ENCODE data around the gene OLFML2B.
"Not testable (repeated sequence)": the region's sequence is repeated elsewhere in the genome, so short reads cannot be mapped to it uniquely, and the experiment has no call there.

Gene OLFML2B

DNA sequence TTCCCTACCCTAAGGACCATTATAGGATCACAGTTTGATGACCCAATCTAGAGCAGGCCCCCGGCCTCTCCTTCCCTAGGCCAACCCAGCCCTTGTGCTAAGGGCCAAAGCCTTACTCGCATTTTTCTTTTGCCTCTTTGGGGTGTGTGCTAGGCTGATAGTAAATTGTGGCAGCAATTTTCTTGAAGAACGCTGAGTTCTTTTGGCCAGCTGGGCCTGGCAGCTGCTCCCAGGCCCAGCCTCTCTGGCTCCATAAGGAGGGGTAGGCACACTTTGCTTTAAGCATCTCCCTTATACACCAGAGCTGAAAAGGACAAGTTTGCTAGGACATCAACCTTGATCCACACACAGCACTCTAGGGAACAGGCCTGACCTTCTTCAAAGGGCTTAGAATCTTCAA, 4.2 kb downstream of the OLFML2B start:
- no peak for DNase-seq (ENCODE audit: extremely low spot score)
- TF ChIP-seq CTBP1 (IDR thresholded peaks at IDR 0.05; ENCODE audit: borderline replicate concordance) (no peak), ARNT (IDR thresholded peaks at IDR 0.05) (no peak)
- ChIA-PET CTCF (interaction anchor here (0.6 kb wide), 1 partner anchor 13 kb away, joined by 6 read pairs; no protein-coding TSS in a partner anchor), POLR2A (no interaction called here)

DNA sequence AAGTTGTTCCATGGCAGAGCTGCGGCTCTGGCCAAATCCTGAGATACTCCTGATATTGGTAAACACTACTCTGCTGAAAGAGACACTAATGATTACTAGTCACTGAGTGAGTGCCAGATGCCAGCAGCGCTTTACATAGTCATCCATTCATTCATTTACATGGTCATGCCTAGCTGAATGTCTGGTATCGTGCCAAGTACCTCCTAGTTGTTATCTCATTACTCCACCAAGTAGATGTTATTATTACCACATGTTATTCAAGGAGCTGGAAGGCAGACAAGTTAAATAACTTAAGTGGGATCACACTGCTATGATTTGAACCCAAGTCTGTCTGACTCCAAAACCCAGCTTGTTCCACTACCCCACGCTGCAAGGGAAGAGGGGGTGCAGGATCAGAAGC, 4.7 kb downstream of the OLFML2B start:
- ChIA-PET POLR2A (no interaction called here), CTCF (interaction anchor here (0.6 kb wide), 1 partner anchor 13 kb away, joined by 6 read pairs; no protein-coding TSS in a partner anchor)
- DNase-seq (ENCODE audit: extremely low spot score): no peak
- TF ChIP-seq NFRKB (IDR thresholded peaks at IDR 0.05) (no peak), L3MBTL2 (conservative IDR thresholded peaks at IDR 0.05) (no peak), ZNF384 (IDR thresholded peaks at IDR 0.05) (no peak), ARNT (IDR thresholded peaks at IDR 0.05) (no peak), FOXA1 (IDR thresholded peaks at IDR 0.05) (no peak), BHLHE40 (IDR thresholded peaks at IDR 0.05; ENCODE audit: borderline replicate concordance) (no peak)

DNA sequence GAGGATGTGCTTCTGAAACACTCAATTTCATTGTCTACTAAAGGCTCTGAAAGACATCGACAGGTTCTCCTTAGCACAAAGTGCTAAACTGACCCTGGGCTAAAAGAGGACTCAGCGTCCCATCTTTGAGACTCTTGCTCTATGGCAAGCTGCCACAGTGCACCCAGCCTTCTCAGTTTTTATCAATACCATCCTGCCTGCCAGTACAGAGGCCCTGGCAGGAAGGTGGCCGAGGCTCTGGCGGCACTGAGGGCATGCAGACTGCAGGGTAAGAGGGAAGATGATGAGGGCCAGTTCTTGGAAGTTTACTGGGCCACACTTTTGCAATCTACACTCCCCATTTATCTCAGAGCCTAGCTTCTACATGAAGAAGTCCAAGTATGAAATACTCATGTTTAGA, 5.3 kb downstream of the OLFML2B start:
- ChIA-PET CTCF (interaction anchor here (0.5 to 1.4 kb wide), 2 partner anchors 19 to 317 kb away, joined by 3 to 4 read pairs; no protein-coding TSS in a partner anchor), POLR2A (no interaction called here)
- no peak for DNase-seq (ENCODE audit: extremely low spot score)
- TF ChIP-seq SP1 (IDR thresholded peaks at IDR 0.05): no peak
- no peak for TF ChIP-seq CTBP1 (IDR thresholded peaks at IDR 0.05; ENCODE audit: borderline replicate concordance)
- TF ChIP-seq FOXA1 (IDR thresholded peaks at IDR 0.05): no peak
- TF ChIP-seq LEF1 (IDR thresholded peaks at IDR 0.05; ENCODE audit: borderline replicate concordance): no peak
- no peak for TF ChIP-seq SUZ12 (IDR thresholded peaks at IDR 0.05)
- no peak for TF ChIP-seq FOXK2 (IDR thresholded peaks at IDR 0.05)
- no peak for TF ChIP-seq BHLHE40 (IDR thresholded peaks at IDR 0.05; ENCODE audit: borderline replicate concordance)
- no peak for TF ChIP-seq ELF4 (IDR thresholded peaks at IDR 0.05)

DNA sequence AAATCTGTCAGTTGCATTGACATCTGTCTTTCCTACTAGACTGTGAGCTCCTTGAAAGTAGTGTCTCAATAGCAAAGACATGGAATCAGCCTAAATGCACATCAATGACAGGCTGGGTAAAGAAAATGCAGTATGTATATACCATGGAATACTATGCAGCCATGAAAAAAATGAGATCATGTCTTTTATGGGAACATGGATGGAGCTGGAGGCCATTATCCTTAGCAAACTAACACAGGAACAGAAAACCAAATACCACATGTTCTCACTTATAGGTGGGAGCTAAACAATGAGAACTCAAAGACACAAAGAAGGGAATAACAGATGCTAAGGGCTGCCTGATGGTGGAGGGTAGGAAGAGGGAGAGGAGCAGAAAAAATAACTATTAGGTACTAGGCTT, 5.9 kb downstream of the OLFML2B start:
- CTCF ChIA-PET: interaction anchor here (1.4 kb wide), 1 partner anchor 19 kb away, joined by 4 read pairs; no protein-coding TSS in a partner anchor
- POLR2A ChIA-PET; DNase-seq (ENCODE audit: extremely low spot score): not testable (repeated sequence)

DNA sequence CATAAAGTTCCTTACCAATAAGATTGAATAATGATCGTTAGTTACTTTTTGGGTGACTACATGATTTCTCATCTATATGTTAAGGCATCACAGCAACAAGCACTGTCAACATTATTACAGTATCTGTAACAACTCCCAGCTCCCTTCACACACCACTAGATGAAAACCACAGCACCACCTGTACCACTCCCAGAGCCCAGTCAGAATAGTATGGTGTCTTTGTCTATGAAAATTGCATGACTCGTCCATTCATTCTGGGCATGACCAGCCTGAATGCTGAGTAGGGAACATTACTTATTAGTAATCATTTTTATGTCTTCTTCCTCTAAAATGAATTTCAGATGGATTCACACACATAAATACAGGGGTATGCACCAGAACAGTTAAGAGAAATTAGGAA, 7.0 kb downstream of the OLFML2B start:
- TF ChIP-seq ZNF384 (IDR thresholded peaks at IDR 0.05) (no peak), NFRKB (IDR thresholded peaks at IDR 0.05) (no peak), CTBP1 (IDR thresholded peaks at IDR 0.05; ENCODE audit: borderline replicate concordance) (no peak), TARDBP (IDR thresholded peaks at IDR 0.05) (no peak), L3MBTL2 (conservative IDR thresholded peaks at IDR 0.05) (no peak), ARNT (IDR thresholded peaks at IDR 0.05) (no peak), FOXM1 (IDR thresholded peaks at IDR 0.05; ENCODE audit: borderline replicate concordance) (no peak), BHLHE40 (IDR thresholded peaks at IDR 0.05; ENCODE audit: borderline replicate concordance) (no peak), ELF4 (IDR thresholded peaks at IDR 0.05) (no peak), SP1 (IDR thresholded peaks at IDR 0.05) (no peak)
- TF ChIP-seq, protein P1, sequence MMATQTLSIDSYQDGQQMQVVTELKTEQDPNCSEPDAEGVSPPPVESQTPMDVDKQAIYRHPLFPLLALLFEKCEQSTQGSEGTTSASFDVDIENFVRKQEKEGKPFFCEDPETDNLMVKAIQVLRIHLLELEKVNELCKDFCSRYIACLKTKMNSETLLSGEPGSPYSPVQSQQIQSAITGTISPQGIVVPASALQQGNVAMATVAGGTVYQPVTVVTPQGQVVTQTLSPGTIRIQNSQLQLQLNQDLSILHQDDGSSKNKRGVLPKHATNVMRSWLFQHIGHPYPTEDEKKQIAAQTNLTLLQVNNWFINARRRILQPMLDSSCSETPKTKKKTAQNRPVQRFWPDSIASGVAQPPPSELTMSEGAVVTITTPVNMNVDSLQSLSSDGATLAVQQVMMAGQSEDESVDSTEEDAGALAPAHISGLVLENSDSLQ (IDR thresholded peaks at IDR 0.05): no peak
- POLR2A ChIA-PET: no interaction called here
- no peak for DNase-seq (ENCODE audit: extremely low spot score)
- CTCF ChIA-PET: no interaction called here

DNA sequence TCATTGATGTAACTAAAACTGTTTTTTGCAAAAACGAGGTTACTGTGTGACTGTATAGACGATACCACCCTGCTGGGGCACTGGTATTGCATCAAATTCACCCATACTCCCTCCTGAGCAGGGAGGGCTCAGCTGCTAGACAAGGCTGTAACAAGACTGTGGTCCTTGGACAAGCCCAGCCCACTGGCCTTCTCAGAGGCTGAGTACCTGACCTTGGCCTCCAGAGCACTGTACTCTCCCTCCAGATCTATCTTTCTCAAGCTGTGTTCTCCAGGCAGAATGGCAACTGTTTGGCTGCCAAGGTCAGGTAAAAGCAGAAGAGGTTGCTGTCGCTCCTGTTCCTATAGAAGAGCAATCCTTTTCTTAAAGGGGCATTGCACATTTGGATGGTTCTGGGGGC, 8.5 kb downstream of the OLFML2B start:
- POLR2A ChIA-PET: no interaction called here
- CTCF ChIA-PET: no interaction called here
- no peak for TF ChIP-seq L3MBTL2 (conservative IDR thresholded peaks at IDR 0.05)
- TF ChIP-seq BHLHE40 (IDR thresholded peaks at IDR 0.05; ENCODE audit: borderline replicate concordance): no peak
- TF ChIP-seq CTBP1 (IDR thresholded peaks at IDR 0.05; ENCODE audit: borderline replicate concordance): no peak
- DNase-seq (ENCODE audit: extremely low spot score): no peak

DNA sequence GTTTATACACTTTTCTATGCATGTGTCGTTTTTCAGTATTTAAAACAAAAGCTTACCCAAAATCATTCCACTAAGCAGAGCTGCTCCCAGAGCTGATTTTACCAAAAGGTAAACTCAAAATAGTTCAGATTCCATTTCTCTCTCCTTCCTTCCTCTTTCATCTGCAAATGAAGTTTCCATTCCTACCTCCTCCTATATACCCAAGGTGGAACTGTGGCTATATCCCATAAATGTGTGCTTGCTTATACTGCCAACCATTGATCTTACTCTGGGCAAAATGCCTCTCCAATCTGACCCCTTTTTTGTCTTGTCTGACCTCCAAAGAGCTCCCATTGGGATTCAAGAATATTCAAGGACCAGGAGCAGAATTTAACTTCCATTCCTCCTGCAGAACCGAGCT, 9.5 kb downstream of the OLFML2B start:
- ChIA-PET POLR2A (no interaction called here), CTCF (no interaction called here)
- TF ChIP-seq NFRKB (IDR thresholded peaks at IDR 0.05) (no peak), ARNT (IDR thresholded peaks at IDR 0.05) (no peak), ELF4 (IDR thresholded peaks at IDR 0.05) (no peak), FOXM1 (IDR thresholded peaks at IDR 0.05; ENCODE audit: borderline replicate concordance) (no peak), CTBP1 (IDR thresholded peaks at IDR 0.05; ENCODE audit: borderline replicate concordance) (no peak), SP1 (IDR thresholded peaks at IDR 0.05) (no peak), SUZ12 (IDR thresholded peaks at IDR 0.05) (no peak), FOXK2 (IDR thresholded peaks at IDR 0.05) (no peak)
- no peak for DNase-seq (ENCODE audit: extremely low spot score)

DNA sequence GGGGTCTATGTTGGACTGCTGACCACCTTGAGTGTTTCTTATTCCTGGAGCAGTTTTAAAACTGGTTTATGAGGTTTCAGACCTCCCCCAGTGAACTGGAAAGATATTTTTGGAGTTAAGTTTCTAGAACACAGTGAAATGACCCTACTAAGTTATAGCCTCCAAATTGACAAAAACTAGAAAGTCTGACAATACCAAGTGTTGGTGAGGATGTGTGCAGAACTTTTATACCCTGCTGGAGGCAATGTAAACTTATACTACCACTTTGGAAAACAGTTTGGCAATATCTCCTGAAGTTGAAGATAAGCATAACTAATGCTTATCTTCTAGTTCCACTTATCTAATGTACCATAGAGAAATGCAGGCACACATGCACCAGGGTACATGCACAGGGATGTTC, 10.4 kb downstream of the OLFML2B start:
- no peak for DNase-seq (ENCODE audit: extremely low spot score)
- ChIA-PET CTCF (no interaction called here), POLR2A (no interaction called here)
- no peak for TF ChIP-seq ELF4 (IDR thresholded peaks at IDR 0.05)
- no peak for TF ChIP-seq FOXM1 (IDR thresholded peaks at IDR 0.05; ENCODE audit: borderline replicate concordance)
- no peak for TF ChIP-seq FOXK2 (IDR thresholded peaks at IDR 0.05)
- no peak for TF ChIP-seq BHLHE40 (IDR thresholded peaks at IDR 0.05; ENCODE audit: borderline replicate concordance)
- no peak for TF ChIP-seq CTBP1 (IDR thresholded peaks at IDR 0.05; ENCODE audit: borderline replicate concordance)
- TF ChIP-seq L3MBTL2 (conservative IDR thresholded peaks at IDR 0.05): no peak
- TF ChIP-seq FOXA1 (IDR thresholded peaks at IDR 0.05): no peak

DNA sequence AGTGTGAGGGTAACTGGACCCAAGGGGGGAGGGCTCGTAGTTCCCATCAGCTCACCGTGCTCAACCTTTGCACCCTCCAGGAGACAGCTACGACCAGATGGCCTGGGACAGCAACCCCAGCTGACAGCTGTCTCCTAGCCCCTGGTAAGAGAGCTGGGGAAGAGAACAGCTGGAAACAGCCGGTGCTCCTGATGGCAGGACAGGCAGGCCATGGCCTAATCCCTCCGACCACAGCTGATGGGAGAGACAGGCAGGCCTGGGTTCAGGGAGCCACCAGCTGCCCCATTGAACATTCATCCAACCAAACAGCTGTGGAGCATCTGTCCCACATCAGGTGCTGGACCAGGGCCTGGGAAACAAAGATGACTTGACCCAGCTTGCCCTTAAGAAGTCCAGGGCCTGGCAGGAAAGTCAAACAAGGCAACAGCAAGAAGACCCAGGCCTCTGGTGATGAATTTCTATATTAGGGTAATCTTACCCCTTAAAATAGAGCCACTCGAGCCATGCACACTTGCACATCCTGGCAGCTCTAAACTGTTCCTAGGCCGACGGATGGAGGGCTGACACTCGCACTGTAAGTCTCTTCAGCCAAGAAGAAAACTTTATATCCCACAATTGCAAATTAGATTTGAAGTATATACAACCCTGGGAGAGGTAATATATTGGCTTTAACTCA, 12.2 kb downstream of the OLFML2B start:
- no peak for DNase-seq (ENCODE audit: extremely low spot score)
- TF ChIP-seq NFRKB (IDR thresholded peaks at IDR 0.05) (no peak), CTBP1 (IDR thresholded peaks at IDR 0.05; ENCODE audit: borderline replicate concordance) (no peak)
- POLR2A ChIA-PET: no interaction called here
- CTCF ChIA-PET: no interaction called here

All from HEK293T (cell line).